Frontal cortex (tissue), 4 donors: ENCODE measurements around the gene AATK. TPM values are rescaled to one million over a fixed set of nuclear protein-coding genes. Genes with fewer than 3 reads are reported as not detected.
A peak's percentile ranks its signal among the peaks of the same experiment; 100 is the strongest.

Source experiments
- DNase-seq, 2 donors: peaks; one replicate each; pipeline ENCODE4 v3.0.0; 2012; ENCODE audit warnings: low spot score in 2 of 2
- FAIRE-seq: peaks from 2 replicates; lab custom pipeline; 2012; peaks lifted over from hg19 to GRCh38; lab: Jason Lieb, UNC
- total RNA-seq: library from RNA; depleted of rRNA; stranded (reverse); fragments of >200 nt; gene quantifications from one replicate; pipeline ENCODE4 v1.2.3, GENCODE V29; 2014
- donor health status: control.
- donor health status: control.
- donor health status: control.

AATK gene
- total RNA-seq, 1 donor from 2014 or later = 8.2 TPM

- DNase-seq (peak in 1 of 2 donors; percentile 45), FAIRE-seq (no peak)
Measured at GRCh38 chr17:81132770-81133723, 33.0 kb downstream of the AATK start.

GRCh38 chr17:81132197-81132540, 33.9 kb downstream of the AATK start:
- FAIRE-seq = no peak

GRCh38 chr17:81131486-81132196, 34.4 kb downstream of the AATK start:
- FAIRE-seq (no peak), DNase-seq (peak in 1 of 2 donors; percentile 37)

More at GRCh38 chr17:81132197-81132540, 33.9 kb downstream of the AATK start:
- DNase-seq = no peak

GRCh38 chr17:81130385-81131361, 35.3 kb downstream of the AATK start:
- DNase-seq (peak; percentile 67 to 82), FAIRE-seq (no peak)

- FAIRE-seq = no peak
- DNase-seq = no peak
Measured at GRCh38 chr17:81129711-81130367, 36.2 kb downstream of the AATK start.

- FAIRE-seq (no peak), DNase-seq (peak in 1 of 2 donors; percentile 66)
Measured at GRCh38 chr17:81129289-81129688, 36.7 kb downstream of the AATK start.

GRCh38 chr17:81128774-81129173, 37.2 kb downstream of the AATK start:
- FAIRE-seq = no peak
- DNase-seq = peak; percentile 76 to 88

GRCh38 chr17:81128338-81128737, 37.7 kb downstream of the AATK start:
- peak in 1 of 2 donors; percentile 36 for DNase-seq
- no peak for FAIRE-seq

- DNase-seq = no peak
- FAIRE-seq = no peak
Measured at GRCh38 chr17:81127526-81128177, 38.4 kb downstream of the AATK start.

- no peak for FAIRE-seq
Measured at GRCh38 chr17:81127133-81127455, 38.9 kb downstream of the AATK start.

GRCh38 chr17:81126281-81127132, 39.5 kb downstream of the AATK start:
- DNase-seq (peak in 1 of 2 donors; percentile 77), FAIRE-seq (no peak)

More at GRCh38 chr17:81127133-81127455, 38.9 kb downstream of the AATK start:
- DNase-seq = no peak

- FAIRE-seq = no peak
- DNase-seq = no peak
Measured at GRCh38 chr17:81125573-81126081, 40.4 kb downstream of the AATK start.

GRCh38 chr17:81124377-81124776, 41.6 kb downstream of the AATK start:
- DNase-seq (no peak), FAIRE-seq (no peak)

GRCh38 chr17:81123052-81124048, 42.7 kb downstream of the AATK start:
- no peak for FAIRE-seq
- DNase-seq = no peak

- no peak for FAIRE-seq
- DNase-seq = no peak
Measured at GRCh38 chr17:81121841-81122733, 43.9 kb downstream of the AATK start.
